IMR-90 (cell line): ENCODE results near the gene ZSWIM3. TPM values are rescaled to one million over a fixed set of nuclear protein-coding genes. Genes with fewer than 3 reads are reported as not detected.

Source experiments
- ATAC-seq: fragments of 200-7000 bp; cut with Tn5 transposase; 2 replicates; pipeline ENCODE4 v1.9.1; 2020; ENCODE audit warnings: low read depth, mild to moderate bottlenecking, moderate library complexity
- BruUV-seq: library from RNA; stranded (reverse); fragments of 400-500 nt; replicated peaks from 2 replicates; lab custom pipeline; 2021; lab: Mats Ljungman, UMichigan
- CTCF ChIA-PET: fragments of 300-600 bp; formaldehyde crosslinking; extraction: SDS; loops from one replicate; lab custom pipeline; 2021; ENCODE audit warnings: antibody characterized with exemption; lab: Yijun Ruan, JAX
- POLR2A ChIA-PET: fragments of 300-600 bp; sonication (Branson Sonifier 250); formaldehyde crosslinking; loops from one replicate; lab custom pipeline; 2022; ENCODE audit warnings: antibody characterized with exemption; ENCODE audit not compliant: unreplicated experiment; lab: Charles Lee
- DNase-seq: peaks from one replicate; pipeline ENCODE4 v3.0.0; 2013
- H2AFZ ChIP-seq: replicated peaks from 2 replicates; pipeline ENCODE3; 2013; ENCODE audit warnings: low read length, mild to moderate bottlenecking; ENCODE audit not compliant: poor library complexity
- H2AK5ac ChIP-seq: 2 replicates; pipeline ENCODE4 v1.6.1; 2013; ENCODE audit warnings: low read depth, low read length, inconsistent platforms
- H2AK9ac ChIP-seq: replicated peaks from 2 replicates; pipeline ENCODE3; 2013; ENCODE audit warnings: mild to moderate bottlenecking, low read depth, low read length, moderate library complexity; ENCODE audit not compliant: poor library complexity
- H2BK120ac ChIP-seq: 2 replicates; pipeline ENCODE4 v1.6.1; 2013; ENCODE audit warnings: low read depth, low read length, inconsistent platforms
- H2BK15ac ChIP-seq: 3 replicates; pipeline ENCODE4 v1.6.1; 2013; ENCODE audit warnings: low read depth, low read length, inconsistent platforms
- H2BK20ac ChIP-seq: 2 replicates; pipeline ENCODE4 v1.6.1; 2013; ENCODE audit warnings: low read depth, mild to moderate bottlenecking, inconsistent platforms, low read length, moderate library complexity
- H2BK5ac ChIP-seq: 2 replicates; pipeline ENCODE4 v1.6.1; 2013; ENCODE audit warnings: mild to moderate bottlenecking, low read depth, low read length, inconsistent platforms; ENCODE audit not compliant: poor library complexity, severe bottlenecking
- H3K14ac ChIP-seq: replicated peaks from 2 replicates; pipeline ENCODE4 v1.6.1; 2013; ENCODE audit warnings: low read depth, low read length, inconsistent platforms
- H3K18ac ChIP-seq: 2 replicates; pipeline ENCODE4 v1.6.1; 2013; ENCODE audit warnings: low read depth, low read length, control low read depth
- H3K23ac ChIP-seq: 2 replicates; pipeline ENCODE4 v1.6.1; 2013; ENCODE audit warnings: low read depth, low read length, inconsistent platforms
- H3K27ac ChIP-seq: 2 replicates; pipeline ENCODE4 v1.5.1; 2013; ENCODE audit warnings: mild to moderate bottlenecking, control low read depth, low read length; ENCODE audit not compliant: insufficient read depth
- H3K27me3 ChIP-seq: 2 replicates; pipeline ENCODE4 v1.6.1; 2013; ENCODE audit warnings: low read length; ENCODE audit not compliant: control insufficient read depth, insufficient read depth
- H3K36me3 ChIP-seq: 2 replicates; pipeline ENCODE4 v1.6.1; 2013; ENCODE audit warnings: low read length, mixed read lengths; ENCODE audit not compliant: control insufficient read depth, insufficient read depth
- H3K4ac ChIP-seq: 2 replicates; pipeline ENCODE4 v1.6.1; 2013; ENCODE audit warnings: low read depth, low read length, inconsistent platforms
- H3K4me1 ChIP-seq: 2 replicates; pipeline ENCODE4 v1.6.1; 2013; ENCODE audit warnings: low read length, mixed read lengths; ENCODE audit not compliant: control insufficient read depth, insufficient read depth
- H3K4me2 ChIP-seq: 2 replicates; pipeline ENCODE4 v1.6.1; 2013; ENCODE audit warnings: low read depth, mild to moderate bottlenecking, control low read depth, low read length, moderate library complexity
- H3K4me3 ChIP-seq: 2 replicates; pipeline ENCODE4 v1.5.1; 2013; ENCODE audit warnings: low read depth, mild to moderate bottlenecking, control low read depth, low read length, moderate library complexity; ENCODE audit not compliant: insufficient read depth
- H3K56ac ChIP-seq: 2 replicates; pipeline ENCODE4 v1.6.1; 2013; ENCODE audit warnings: low read length, inconsistent platforms; ENCODE audit not compliant: insufficient read depth; ENCODE audit errors: extremely low read depth
- H3K79me1 ChIP-seq, 2 experiments: 2 replicates each; pipeline ENCODE4 v1.6.1; 2013; ENCODE audit warnings: low read length in 2 of 2, inconsistent platforms in 1 of 2, low read depth in 1 of 2
- H3K9ac ChIP-seq: 2 replicates; pipeline ENCODE4 v1.6.1; 2013; ENCODE audit warnings: low read depth, low read length, control low read depth
- H3K9me1 ChIP-seq: 2 replicates; pipeline ENCODE4 v1.6.1; 2013; ENCODE audit warnings: low read length, inconsistent platforms; ENCODE audit not compliant: insufficient read depth
- H3K9me3 ChIP-seq: 2 replicates; pipeline ENCODE4 v1.6.1; 2013; ENCODE audit warnings: low read length; ENCODE audit not compliant: control insufficient read depth, insufficient read depth
- H4K20me1 ChIP-seq: 2 replicates; pipeline ENCODE4 v1.6.1; 2013; ENCODE audit warnings: low read length, inconsistent platforms; ENCODE audit not compliant: insufficient read depth
- H4K5ac ChIP-seq: 2 replicates; pipeline ENCODE4 v1.6.1; 2013; ENCODE audit warnings: mild to moderate bottlenecking, low read depth, low read length, control low read depth
- H4K8ac ChIP-seq, 2 experiments: 2 replicates each; pipeline ENCODE4 v1.6.1; 2013; ENCODE audit warnings: low read depth in 2 of 2, low read length in 2 of 2, control low read depth in 1 of 2, inconsistent platforms in 1 of 2
- H4K91ac ChIP-seq: 2 replicates; pipeline ENCODE4 v1.6.1; 2013; ENCODE audit warnings: low read depth, low read length, inconsistent platforms; ENCODE audit not compliant: insufficient read depth
- BHLHE40 ChIP-seq: fragments of 150-350 bp; IDR thresholded peaks from 2 replicates; pipeline ENCODE4 v1.6.1; 2016; ENCODE audit warnings: mild to moderate bottlenecking, low read depth, low read length
- CEBPB ChIP-seq: IDR thresholded peaks from 2 replicates; pipeline ENCODE4 v1.6.1; 2012; ENCODE audit warnings: low read depth, low read length, improper control_type of control experiment
- CTCF ChIP-seq: conservative IDR thresholded peaks from 2 replicates; pipeline ENCODE4 v1.5.1; 2012; ENCODE audit warnings: mild to moderate bottlenecking, low read depth, low read length, improper control_type of control experiment
- MAFK ChIP-seq: IDR thresholded peaks from 2 replicates; pipeline ENCODE4 v1.6.1; 2012; ENCODE audit warnings: low read depth, low read length, improper control_type of control experiment
- MAZ ChIP-seq: IDR thresholded peaks from 2 replicates; pipeline ENCODE4 v1.6.1; 2012; ENCODE audit warnings: low read depth, mild to moderate bottlenecking, low read length, improper control_type of control experiment, moderate library complexity, borderline replicate concordance
- MXI1 ChIP-seq: IDR thresholded peaks from 2 replicates; pipeline ENCODE4 v1.6.1; 2012; ENCODE audit warnings: low read depth, mild to moderate bottlenecking, low read length, moderate library complexity, borderline replicate concordance
- NFE2L2 ChIP-seq: fragments of 150-350 bp; IDR thresholded peaks from 2 replicates; pipeline ENCODE4 v1.6.1; 2016; ENCODE audit warnings: low read depth, mild to moderate bottlenecking, low read length
- POLR2A ChIP-seq: IDR thresholded peaks from 2 replicates; pipeline ENCODE4 v1.6.1; 2012; ENCODE audit warnings: mild to moderate bottlenecking, low read depth, low read length
- RCOR1 ChIP-seq: IDR thresholded peaks from 2 replicates; pipeline ENCODE4 v1.6.1; 2012; ENCODE audit warnings: mild to moderate bottlenecking, low read length, improper control_type of control experiment; ENCODE audit not compliant: insufficient replicate concordance
- USF2 ChIP-seq: fragments of 150-350 bp; IDR thresholded peaks from 2 replicates; pipeline ENCODE4 v1.6.1; 2017; ENCODE audit warnings: mild to moderate bottlenecking, antibody characterized with exemption, low read length, low read depth
- WGBS, 2 experiments: methylation state at CpG; one replicate each; pipeline versions ENCODE4 v1.1.5 to v1.1.7; 2013; ENCODE audit warnings: missing lambda C conversion rate in 2 of 2; ENCODE audit not compliant: insufficient read length in 1 of 2; ENCODE audit errors: extremely low coverage in 2 of 2; 5-methylcytosine and 5-hydroxymethylcytosine counted together
- dilution Hi-C: fragments of 300-500 bp; cut with HindIII; formaldehyde crosslinking; loops from one replicate; pipeline ENCODE4 v1.14.3; 2018; ENCODE audit warnings: low sequenced_read_pairs; ENCODE audit not compliant: unreplicated experiment
- in situ Hi-C: fragments of 300-500 bp; cut with MboI; formaldehyde crosslinking; loops from 3 replicates; pipeline ENCODE4 v1.14.3; 2019; ENCODE audit warnings: low sequenced_read_pairs, inconsistent platforms, mixed read lengths
- intact Hi-C: fragments of 100-400 bp; cut with micrococcal nuclease; formaldehyde crosslinking; loops from 2 replicates; pipeline ENCODE4 v1.10.0; 2022
- polyA plus RNA-seq, 3 experiments: library from polyadenylated mRNA; depleted of rRNA; stranded (reverse); fragments of >200 nt; gene quantifications; 2 replicates each; pipeline ENCODE4 v1.2.3, GENCODE V29; 2012; ENCODE audit warnings: low replicate concordance in 1 of 3
- total RNA-seq: library from RNA; depleted of rRNA; stranded (reverse); fragments of >200 nt; gene quantifications from 2 replicates; pipeline ENCODE4 v1.2.3, GENCODE V29; 2012
- TF ChIP-seq, protein P1 (sequence below): fragments of 150-350 bp; IDR thresholded peaks from 2 replicates; pipeline ENCODE4 v1.6.1; 2016; ENCODE audit warnings: low read depth, mild to moderate bottlenecking, low read length, moderate library complexity, borderline replicate concordance

The ZSWIM3 gene
- total and polyA plus RNA-seq, 2 of the 4 experiments (the other 2 are of a cell fraction) = 3.3 to 8.6 TPM

DNA sequence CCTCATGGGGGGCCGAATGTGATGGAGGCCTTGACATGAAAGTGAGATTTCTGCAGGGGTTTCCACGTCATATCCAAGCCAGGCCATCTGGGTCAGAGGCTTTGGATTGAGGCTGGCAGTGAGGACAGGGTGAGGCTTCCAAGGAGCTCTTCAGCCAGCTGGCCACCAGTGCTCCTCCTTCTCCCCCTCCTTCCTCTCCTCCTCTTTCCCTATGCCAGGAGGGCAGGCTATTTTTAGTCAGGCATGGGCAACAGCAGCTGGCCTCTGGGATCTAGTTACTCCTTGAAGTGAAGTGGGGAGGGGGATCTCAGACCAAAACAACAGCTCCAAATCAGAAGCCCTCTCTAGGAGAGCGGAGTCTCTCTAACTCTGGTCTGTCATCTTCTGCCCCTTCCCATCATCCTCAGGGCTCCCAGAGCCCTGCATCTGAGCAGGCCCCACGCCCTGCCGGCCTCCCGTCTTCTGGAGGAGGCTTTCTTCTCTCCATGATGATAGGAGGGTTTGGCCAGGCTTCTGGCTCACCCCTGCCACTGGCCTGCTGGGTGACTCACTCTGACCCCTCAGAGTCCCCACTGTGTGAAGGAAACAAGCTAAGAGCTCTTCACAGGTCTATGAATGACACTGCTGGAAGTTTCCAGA, 30.9 kb upstream of the ZSWIM3 start (continued):
- no peak for TF ChIP-seq BHLHE40

DNA sequence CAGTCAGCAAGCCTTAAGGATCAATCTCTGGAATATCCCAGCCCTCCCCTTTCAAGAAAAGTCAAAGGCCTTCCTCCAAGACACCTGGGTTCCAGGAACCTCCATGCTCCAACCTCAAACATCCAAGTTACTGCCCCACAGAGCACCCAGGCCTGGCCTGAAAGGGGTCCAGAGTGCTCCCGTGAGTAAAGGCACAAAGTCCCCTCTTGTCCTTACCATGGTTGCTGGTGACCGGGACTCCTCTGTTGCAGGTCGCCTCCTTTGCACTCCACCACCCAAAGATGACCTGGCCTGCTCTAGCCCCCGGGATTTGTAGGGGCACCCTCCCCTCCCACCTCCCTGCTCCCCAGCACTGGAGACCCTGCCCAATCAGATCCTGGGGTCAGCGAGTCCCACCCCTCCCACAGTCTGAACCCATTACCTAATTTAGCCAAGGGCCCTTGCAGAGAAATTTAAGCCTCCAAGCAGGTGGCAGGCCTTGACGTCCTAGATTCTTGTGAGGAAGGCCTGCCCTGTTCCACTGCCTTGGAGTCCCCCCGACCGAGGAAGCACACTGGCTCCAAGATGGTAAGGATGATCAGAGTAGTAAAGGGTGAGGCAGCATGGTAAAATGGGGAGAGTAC, 30.3 kb upstream of the ZSWIM3 start, which contains the start of gene TNNC2:
Gene TNNC2 (minus strand): TSS at position 283 of the 623 bp plus-strand sequence. CDS start 64 bp downstream, at position 219.
- POLR2A ChIA-PET = no interaction called here
- BruUV-seq = no TSS peak
- no peak within 1 kb of the TSS for H2AK5ac ChIP-seq
- H3K4me3 ChIP-seq = no peak within 1 kb of the TSS
- intact Hi-C loops = no loop called here
- H4K8ac ChIP-seq = peak within 1 kb of the TSS; percentile 9 to 76; a peak in 2 of 4 replicates
- no peak within 1 kb of the TSS; the same call in 2 of the 3 replicates for H2BK15ac ChIP-seq
- in situ Hi-C loops = no loop called here
- H3K79me1 ChIP-seq = no peaks in the 10 kb centered on the region
- H3K27ac ChIP-seq = peak within 1 kb of the TSS; percentile 2; the same call in 1 of the 2 replicates
- no peak within 1 kb of the TSS for H3K23ac ChIP-seq
- no peak within 1 kb of the TSS for H3K56ac ChIP-seq
- peak within 1 kb of the TSS; percentile 36; the same call in 1 of the 2 replicates for H2BK20ac ChIP-seq
- dilution Hi-C loops = no loop called here
- H4K20me1 ChIP-seq = no peaks in the 10 kb centered on the region
- CTCF ChIA-PET = interaction anchor here (0.5 to 1.2 kb wide), 2 partner anchors 25 to 806 kb away, joined by 3 read pairs; no protein-coding TSS in a partner anchor
- H2AK9ac ChIP-seq = peak within 1 kb of the TSS; percentile 50
- H2AFZ ChIP-seq = peak within 1 kb of the TSS; percentile 79
- no peak within 1 kb of the TSS for H3K4me2 ChIP-seq
- H3K9ac ChIP-seq = 0 out of 2 replicates have a peak within 1 kb of the TSS, but pooled peaks have one; percentile 2
- H4K5ac ChIP-seq = peak within 1 kb of the TSS; percentile 65
- no peak for ATAC-seq
- DNase-seq = no peak
- H3K9me3 ChIP-seq = no peaks in the 10 kb centered on the region
- no peaks in the 10 kb centered on the region for H3K36me3 ChIP-seq
- H4K91ac ChIP-seq = no peak within 1 kb of the TSS
- peaks cover 18% of the 10 kb centered on the region for H3K4me1 ChIP-seq
- 81% methylated on average over 4 of the region's 8 CpGs; no CpG with 5 or more reads in 1 of the 2 experiments for WGBS, 2 experiments
- no peaks in the 10 kb centered on the region for H3K9me1 ChIP-seq
- no peak within 1 kb of the TSS for H2BK5ac ChIP-seq
- H2BK120ac ChIP-seq = peak within 1 kb of the TSS; percentile 64
- H3K27me3 ChIP-seq = peaks cover 2% of the 10 kb centered on the region; the same call in 1 of the 2 replicates
- peak within 1 kb of the TSS; percentile 22; the same call in 1 of the 2 replicates for H3K4ac ChIP-seq
- peak within 1 kb of the TSS; percentile 69; the same call in 1 of the 2 replicates for H3K14ac ChIP-seq
- peak within 1 kb of the TSS; percentile 63; the same call in 1 of the 2 replicates for H3K18ac ChIP-seq
- TF ChIP-seq CEBPB (no peak), RCOR1 (no peak), MAFK (no peak), MAZ (no peak), CTCF (no peak), POLR2A (no peak), NFE2L2 (no peak), BHLHE40 (no peak), USF2 (no peak), MXI1 (no peak)
- TF ChIP-seq, protein P1, sequence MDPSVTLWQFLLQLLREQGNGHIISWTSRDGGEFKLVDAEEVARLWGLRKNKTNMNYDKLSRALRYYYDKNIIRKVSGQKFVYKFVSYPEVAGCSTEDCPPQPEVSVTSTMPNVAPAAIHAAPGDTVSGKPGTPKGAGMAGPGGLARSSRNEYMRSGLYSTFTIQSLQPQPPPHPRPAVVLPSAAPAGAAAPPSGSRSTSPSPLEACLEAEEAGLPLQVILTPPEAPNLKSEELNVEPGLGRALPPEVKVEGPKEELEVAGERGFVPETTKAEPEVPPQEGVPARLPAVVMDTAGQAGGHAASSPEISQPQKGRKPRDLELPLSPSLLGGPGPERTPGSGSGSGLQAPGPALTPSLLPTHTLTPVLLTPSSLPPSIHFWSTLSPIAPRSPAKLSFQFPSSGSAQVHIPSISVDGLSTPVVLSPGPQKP = no peak
